ENCODE data around the gene GPR22. TPM values are rescaled to one million over a fixed set of nuclear protein-coding genes. Genes with fewer than 3 reads are reported as not detected.

GPR22 gene
- total RNA-seq, 1 experiment from 2014 or later = not detected

DNA sequence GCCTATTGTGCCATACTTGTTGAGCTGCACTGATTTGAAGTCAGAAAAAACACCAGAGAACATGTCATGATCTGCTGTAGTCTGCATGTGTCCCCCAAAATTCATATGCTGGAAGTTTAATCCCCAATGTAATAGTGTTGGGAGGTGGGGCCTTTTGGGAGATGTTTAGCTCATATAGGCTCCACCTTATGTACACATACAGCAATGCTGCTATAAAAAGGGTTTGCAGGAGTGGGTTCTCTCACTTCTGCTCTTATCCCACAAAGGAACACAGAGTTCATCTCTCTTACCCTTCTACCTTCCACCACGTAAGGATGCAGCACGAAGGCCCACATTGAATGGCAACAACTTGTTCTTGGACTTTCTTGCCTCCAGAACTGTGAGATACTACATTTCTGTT lies 23.0 kb downstream of the GPR22 start:
- no peak for DNase-seq
- Histone ChIP-seq H3K79me2 (ENCODE audit: insufficient read depth, low read length) (no peaks in the 10 kb centered on the region), H4K5ac (ENCODE audit: insufficient read length, low read depth, low read length) (no peak overlapping the region), H3K56ac (ENCODE audit: insufficient read length, low read depth, low read length) (no peak overlapping the region), H3K4me2 (ENCODE audit: insufficient read depth, insufficient read length, low read length) (no peak overlapping the region), H3K79me1 (ENCODE audit: insufficient read depth, low read depth, low read length, poor library complexity, severe bottlenecking) (peaks cover 6% of the 10 kb centered on the region), H3K23me2 (ENCODE audit: insufficient read length, low read depth, low read length, poor library complexity, severe bottlenecking) (no peaks in the 10 kb centered on the region), H2BK20ac (ENCODE audit: low read depth, low read length, poor library complexity, severe bottlenecking) (no peak overlapping the region), H3K4me1 (ENCODE audit: insufficient read depth, low read length) (no peaks in the 10 kb centered on the region), H2BK120ac (ENCODE audit: low read depth, low read length, poor library complexity, severe bottlenecking) (no peak overlapping the region), H3K27me3 (ENCODE audit: insufficient read depth, low read length) (no peaks in the 10 kb centered on the region), H4K91ac (ENCODE audit: insufficient read length, low read depth, low read length) (no peak overlapping the region), H3K9me3 (ENCODE audit: control insufficient read depth, low read depth, low read length) (no peaks in the 10 kb centered on the region), H2BK5ac (ENCODE audit: insufficient read length, low read length) (no peak overlapping the region), H3K4ac (ENCODE audit: low read depth, low read length) (no peak overlapping the region), H4K20me1 (ENCODE audit: control insufficient read depth, insufficient read depth, insufficient read length) (no peaks in the 10 kb centered on the region), H2AFZ (ENCODE audit: low read length) (no peak overlapping the region), H3K18ac (ENCODE audit: insufficient read length, low read depth, low read length) (no peak overlapping the region), H3T11ph (ENCODE audit: low read length) (no peak overlapping the region), H2AK5ac (ENCODE audit: insufficient read length, low read length) (no peak overlapping the region), H2BK12ac (ENCODE audit: insufficient read length, low read depth, low read length) (no peak overlapping the region), H3K14ac (ENCODE audit: insufficient read depth, low read length) (no peak overlapping the region), H3K27ac (ENCODE audit: insufficient read length, low read depth, low read length) (no peak overlapping the region), H2BK15ac (ENCODE audit: low read depth, low read length) (no peak overlapping the region), H3K9ac (ENCODE audit: extremely low read depth, insufficient read length, low read length) (no peak overlapping the region), H3K23ac (ENCODE audit: insufficient read length, low read depth, low read length) (no peak overlapping the region), H4K8ac (replicated peaks; ENCODE audit: insufficient read length, low read depth, low read length) (no peak overlapping the region)
- Mint-ChIP-seq H3K27ac (no peak overlapping the region), H3K9me3 (no peaks in the 10 kb centered on the region), H3K27me3 (ENCODE audit: low read depth) (no peaks in the 10 kb centered on the region), H3K4me3 (no peak overlapping the region), H3K4me1 (peaks cover 0 to 8% of the 10 kb centered on the region in 2 experiments; a peak in 3 of 4 replicates), H3K36me3 (ENCODE audit: insufficient read depth in 1 of 3, low read depth in 3 of 3) (peaks cover 0 to 7% (median 3%) of the 10 kb centered on the region in 3 experiments; a peak in 4 of 7 replicates)
- no peak for TF ChIP-seq CTCF (conservative IDR thresholded peaks at IDR 0.05)
- WGBS (ENCODE audit: extremely low coverage, insufficient read length, low lambda C conversion rate) = no CpG with 5 or more reads among the region's 2 CpGs

Measured in H9 (cell line).